22Rv1 (cell line): Measurements from ENCODE around the gene NPR3.

Experiments used
- H3K27ac ChIP-seq: fragments of 450-650 bp; 2 replicates; pipeline ENCODE4 v1.5.1; 2017
- CTCF ChIP-seq: fragments of 450-650 bp; IDR thresholded peaks from 2 replicates; pipeline ENCODE4 v1.5.1; 2017; ENCODE audit warnings: mild to moderate bottlenecking
- ZFX ChIP-seq: fragments of 450-650 bp; IDR thresholded peaks from 2 replicates; pipeline ENCODE4 v1.6.1; 2017; ENCODE audit warnings: antibody characterized with exemption, borderline replicate concordance

The NPR3 gene

DNA sequence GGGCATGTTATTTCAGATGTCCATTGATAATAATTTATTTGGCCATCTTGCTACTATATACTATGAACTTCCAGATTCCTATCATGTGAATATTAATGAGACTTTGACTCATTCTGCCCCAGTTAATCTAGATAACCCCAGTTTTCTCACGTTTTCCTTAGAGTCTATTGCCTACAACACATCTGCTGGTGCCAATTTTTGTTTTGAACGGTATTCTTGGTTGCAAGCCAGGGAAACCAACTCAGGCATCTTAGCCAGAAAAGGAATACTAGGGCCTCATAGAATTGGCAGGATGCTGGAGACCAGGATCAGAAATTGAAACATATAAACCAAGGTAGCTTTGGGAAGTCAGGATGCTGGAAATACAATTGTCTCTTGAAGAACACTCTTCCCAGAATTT lies 28.0 kb upstream of the NPR3 start:
- H3K27ac ChIP-seq: no peak overlapping the region
- TF ChIP-seq ZFX: no peak
- TF ChIP-seq CTCF: no peak

DNA sequence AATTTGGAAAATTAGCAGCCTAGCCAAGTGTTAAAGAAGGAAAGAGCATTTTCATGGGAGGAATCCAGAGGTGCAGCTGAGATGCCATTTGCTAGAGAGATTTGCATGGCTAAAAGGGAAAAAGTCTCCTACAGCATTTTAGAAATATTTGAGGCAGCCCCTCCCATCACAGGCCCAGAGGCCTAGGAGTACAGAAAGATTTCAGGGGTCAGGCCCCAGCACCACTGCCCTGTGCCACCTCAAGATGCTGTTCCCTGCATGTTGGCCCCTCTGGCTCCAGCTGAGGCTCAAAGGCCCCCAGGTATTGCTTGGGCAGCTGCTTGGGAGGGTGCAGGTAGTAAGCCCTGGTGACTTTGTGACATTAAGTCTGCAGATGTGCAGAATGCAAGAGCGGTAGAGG lies 26.9 kb upstream of the NPR3 start:
- H3K27ac ChIP-seq: no peak overlapping the region
- TF ChIP-seq CTCF: no peak
- TF ChIP-seq ZFX: no peak

- no peak for TF ChIP-seq CTCF
- no peak for TF ChIP-seq ZFX
- no peak overlapping the region for H3K27ac ChIP-seq
Measured at GRCh38 chr5:32686799-32687498, 24.2 kb upstream of the NPR3 start.

- no peak overlapping the region for H3K27ac ChIP-seq
- no peak for TF ChIP-seq CTCF
- no peak for TF ChIP-seq ZFX
Measured at GRCh38 chr5:32687499-32687831, 23.7 kb upstream of the NPR3 start.

GRCh38 chr5:32690153-32690552 lies 21.0 kb upstream of the NPR3 start:
- no peak overlapping the region for H3K27ac ChIP-seq
- TF ChIP-seq ZFX (no peak), CTCF (peak; percentile 52)

- TF ChIP-seq CTCF (no peak), ZFX (no peak)
- no peak overlapping the region for H3K27ac ChIP-seq
Measured at GRCh38 chr5:32690666-32691065, 20.5 kb upstream of the NPR3 start.

GRCh38 chr5:32692036-32692746 lies 18.9 kb upstream of the NPR3 start:
- H3K27ac ChIP-seq: no peak overlapping the region
- no peak for TF ChIP-seq ZFX
- TF ChIP-seq CTCF: no peak
